Amniotic stem cell (primary cell): ENCODE measurements around the gene EDEM1.
A peak's percentile ranks its signal among the peaks of the same experiment; 100 is the strongest.
"Not testable (repeated sequence)": the region's sequence is repeated elsewhere in the genome, so short reads cannot be mapped to it uniquely, and the experiment has no call there.

Source experiments
- DNase-seq: peaks from one replicate; lab custom pipeline; 2025; lab: John Stamatoyannopoulos, UW

EDEM1 gene

GRCh38 chr3:5187156-5187919 is at the start of gene EDEM1:
EDEM1 (plus strand) TSS chr3:5187707; CDS start chr3:5187806, 99 bp downstream.
- DNase-seq = peak; percentile 89

GRCh38 chr3:5138214-5138981 is 49.1 kb upstream of the EDEM1 start:
- no peak for DNase-seq

DNA sequence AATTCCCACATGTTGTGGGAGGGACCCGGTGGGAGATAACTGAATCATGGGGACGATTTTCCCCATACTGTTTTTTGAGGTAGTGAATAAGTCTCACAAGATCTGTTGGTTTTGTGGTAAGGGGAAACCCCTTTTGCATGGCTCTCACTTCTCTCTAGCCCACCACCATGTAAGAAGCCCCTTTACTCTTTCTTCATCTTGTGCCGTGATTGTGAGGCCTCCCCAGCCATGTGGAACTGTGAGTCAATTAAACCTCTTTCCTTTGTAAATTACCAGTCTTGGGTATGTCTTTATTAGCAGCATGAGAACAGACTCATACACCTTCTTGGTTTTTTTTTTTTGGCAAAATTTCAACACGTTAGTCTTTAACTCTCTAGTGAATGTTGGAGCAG is 47.3 kb upstream of the EDEM1 start:
- no peak for DNase-seq

DNA sequence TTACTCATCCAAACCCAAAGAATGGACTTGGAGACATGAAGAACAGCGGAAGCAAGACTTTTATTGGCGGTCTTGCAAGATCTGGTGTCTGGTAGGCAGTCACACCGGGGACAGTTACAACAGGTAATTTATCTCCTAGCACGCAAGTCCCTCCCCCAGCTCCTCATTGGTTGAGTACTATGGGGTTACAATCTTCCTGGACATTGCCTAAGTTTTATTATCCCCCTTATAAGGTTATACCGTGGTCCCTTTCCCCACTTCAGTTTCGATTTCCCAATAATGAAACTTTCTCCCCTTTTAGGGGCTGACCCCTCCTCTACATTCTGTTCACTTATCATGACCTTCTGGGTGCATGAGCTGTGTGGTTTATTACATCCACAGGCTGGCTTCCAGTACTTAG is 46.7 kb upstream of the EDEM1 start:
- DNase-seq = no peak

DNA sequence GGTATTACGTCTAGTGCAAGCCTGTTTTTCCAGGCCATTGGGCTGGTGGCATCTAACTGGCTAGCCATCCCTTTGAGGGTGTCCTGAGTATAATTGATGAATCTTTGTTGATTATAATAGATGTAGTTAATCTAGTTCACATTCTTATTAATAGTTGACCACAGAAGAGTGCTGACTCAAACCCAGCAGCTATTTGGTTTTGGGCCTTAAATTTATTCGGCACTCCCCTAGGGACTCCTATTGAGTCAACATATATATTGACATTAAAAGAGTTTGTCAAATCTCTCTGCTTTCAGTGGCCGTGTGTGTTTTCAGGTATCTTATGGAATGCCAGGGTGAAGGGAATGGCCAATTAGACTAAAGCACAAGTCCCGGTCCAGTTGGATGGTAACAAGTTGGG is 45.7 kb upstream of the EDEM1 start:
- DNase-seq = no peak

- DNase-seq = no peak
Measured at GRCh38 chr3:5143464-5143863, 44.0 kb upstream of the EDEM1 start.

GRCh38 chr3:5144316-5144994 is 43.1 kb upstream of the EDEM1 start:
- no peak for DNase-seq

GRCh38 chr3:5145120-5145519 is 42.4 kb upstream of the EDEM1 start:
- no peak for DNase-seq

- DNase-seq = not testable (repeated sequence)
Measured at GRCh38 chr3:5147152-5147551, 40.4 kb upstream of the EDEM1 start.

GRCh38 chr3:5149306-5149880 is 38.1 kb upstream of the EDEM1 start:
- no peak for DNase-seq

GRCh38 chr3:5151586-5151985 is 35.9 kb upstream of the EDEM1 start:
- DNase-seq = no peak

- no peak for DNase-seq
Measured at GRCh38 chr3:5153074-5153473, 34.4 kb upstream of the EDEM1 start.

GRCh38 chr3:5155241-5155640 is 32.3 kb upstream of the EDEM1 start:
- DNase-seq = no peak

- no peak for DNase-seq
Measured at GRCh38 chr3:5160321-5160720, 27.2 kb upstream of the EDEM1 start.

- DNase-seq = no peak
Measured at GRCh38 chr3:5160940-5161858, 26.3 kb upstream of the EDEM1 start.

DNA sequence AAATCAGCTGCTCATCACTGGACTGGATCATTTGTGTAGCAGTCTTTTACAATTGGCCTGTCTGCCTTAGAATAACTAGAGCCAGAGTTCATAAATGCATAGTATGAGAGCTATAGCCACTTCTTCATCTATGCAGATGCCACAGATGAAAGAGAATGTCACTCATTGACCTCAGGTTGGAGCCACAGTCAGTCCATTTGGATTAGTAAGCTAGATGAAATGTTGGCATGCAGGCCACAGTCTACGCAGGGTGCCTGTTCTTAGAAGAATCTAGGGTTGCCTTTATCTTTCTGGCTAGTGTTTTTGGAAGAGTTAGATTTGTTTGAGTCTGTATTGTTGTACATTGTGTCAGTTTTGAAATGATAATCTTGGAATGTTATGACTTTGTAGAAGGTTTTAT is 25.4 kb upstream of the EDEM1 start:
- DNase-seq = peak; percentile 18

DNA sequence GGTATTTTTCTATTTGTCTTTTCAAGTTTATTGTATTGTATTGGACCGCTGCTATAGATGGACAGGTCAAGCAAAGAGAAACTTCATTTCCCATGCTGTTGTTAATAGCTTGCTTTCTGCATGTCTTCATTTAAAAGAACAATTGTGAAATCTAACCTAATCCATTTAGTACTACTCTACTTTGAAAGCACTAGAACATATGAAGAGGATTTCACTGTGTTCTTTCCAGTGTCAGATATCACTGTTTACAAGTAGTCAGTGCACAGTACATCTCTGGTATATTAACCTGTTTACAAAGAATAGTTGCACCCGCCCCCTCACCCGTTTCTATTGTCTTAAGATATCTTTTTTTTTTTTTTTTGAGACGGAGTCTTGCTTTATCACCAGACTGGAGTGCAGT is 21.8 kb upstream of the EDEM1 start:
- DNase-seq = no peak

DNA sequence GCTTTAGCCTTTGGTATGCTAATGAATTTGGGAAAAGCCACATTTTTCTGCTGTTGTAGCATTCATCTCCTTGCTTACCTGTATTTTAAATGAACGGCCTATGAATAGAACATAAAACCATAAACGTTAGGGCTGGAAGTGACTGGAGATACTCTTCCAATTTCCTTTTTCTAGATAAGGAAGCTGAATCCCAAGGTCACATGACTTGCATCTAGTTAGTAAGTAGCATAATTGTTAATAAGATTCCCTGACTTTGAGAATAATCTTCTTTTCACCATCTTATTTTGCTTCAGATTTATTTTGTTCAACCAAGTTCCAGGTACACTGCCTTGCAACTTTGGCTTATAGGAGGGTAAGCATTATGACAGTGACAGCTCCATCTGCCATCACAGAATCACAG is 20.7 kb upstream of the EDEM1 start:
- no peak for DNase-seq

DNA sequence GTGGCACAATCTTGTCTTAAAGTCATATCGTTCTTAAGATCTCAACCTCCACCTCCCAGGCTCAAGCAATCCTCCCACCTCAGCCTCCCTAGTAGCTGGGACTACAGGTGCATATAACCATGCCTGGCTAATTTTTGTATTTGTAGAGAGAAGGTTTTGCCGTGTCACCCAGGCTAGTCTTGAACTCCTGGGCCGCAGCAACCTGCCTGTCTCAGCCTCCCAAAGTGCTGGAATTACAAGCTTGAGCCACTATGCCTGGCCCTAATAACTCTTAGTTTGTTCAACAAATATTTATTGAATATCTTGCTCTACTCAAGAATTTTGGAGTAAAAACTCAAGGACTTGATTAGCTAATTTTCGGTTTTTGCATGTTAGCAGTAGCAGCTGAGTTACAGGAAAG is 19.4 kb upstream of the EDEM1 start:
- DNase-seq = no peak

GRCh38 chr3:5169807-5170206 is 17.7 kb upstream of the EDEM1 start:
- DNase-seq = no peak

DNA sequence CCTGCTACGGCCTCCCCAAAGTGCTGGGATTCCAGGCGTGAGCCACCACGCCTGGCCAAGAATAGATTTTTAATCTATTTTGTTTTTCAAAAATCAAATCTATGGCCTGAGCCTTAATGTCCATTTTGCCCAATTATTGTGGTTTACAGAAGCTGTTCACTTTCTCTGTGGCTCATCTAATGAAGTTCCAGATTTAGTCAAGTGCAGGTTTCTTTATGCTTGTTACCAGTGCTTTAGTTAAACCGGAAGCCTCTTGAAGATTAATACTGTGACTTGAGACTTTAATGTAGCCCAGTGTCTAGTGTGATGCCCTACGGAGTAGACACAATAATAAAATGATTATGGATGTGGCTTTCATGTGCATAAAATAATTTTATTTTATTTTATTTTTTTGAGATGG is 16.5 kb upstream of the EDEM1 start:
- no peak for DNase-seq

GRCh38 chr3:5172018-5172417 is 15.5 kb upstream of the EDEM1 start:
- no peak for DNase-seq
